Upper lobe of left lung (tissue), 4 donors: ENCODE measurements around the gene NFKBIZ.

Source experiments
- CTCF ChIP-seq, 6 experiments: fragments of 450-650 bp in 4 of 6; fragments of 200-600 bp in 2 of 6; sonication (generic) in 2 of 6; IDR thresholded peaks; one replicate each; pipeline ENCODE4 v1.5.1; 2016 to 2019; ENCODE audit warnings: antibody characterized with exemption in 6 of 6
- POLR2AphosphoS5 ChIP-seq, 2 donors: sonication (generic); formaldehyde crosslinking; IDR thresholded peaks; one replicate each; pipeline ENCODE4 v1.5.1; 2017; ENCODE audit warnings: antibody characterized with exemption in 2 of 2

- TF ChIP-seq POLR2AphosphoS5 (IDR thresholded peaks at IDR 0.05) (no peak), CTCF (IDR thresholded peaks at IDR 0.05) (no peak)
These were observed 29.6 kb upstream of the NFKBIZ start for GRCh38 chr3:101819649-101820206.
